HepG2 (cell line): ENCODE data around the gene ADGRG6. TPM values are rescaled to one million over a fixed set of nuclear protein-coding genes. Genes with fewer than 3 reads are reported as not detected.

Source experiments
- CCAR2 ChIP-seq: fragments of 200-400 bp; formaldehyde crosslinking; optimal IDR thresholded peaks from 2 replicates; pipeline ENCODE3; 2018; ENCODE audit warnings: low read depth, mild to moderate bottlenecking, low read length, moderate library complexity
- CREM ChIP-seq, 2 experiments: sonication (generic) in 1 of 2; formaldehyde crosslinking in 1 of 2; IDR thresholded peaks; 2 replicates each; pipeline versions ENCODE4 v1.4.0 to v1.6.1; 2016 to 2020; ENCODE audit warnings: antibody characterized with exemption in 1 of 2, mild to moderate bottlenecking in 1 of 2, missing genetic modification reagents in 1 of 2
- GATAD1 ChIP-seq: IDR thresholded peaks from 2 replicates; pipeline ENCODE4 v1.6.1; 2016; ENCODE audit warnings: missing genetic modification reagents, missing compliant biosample characterization
- HNRNPLL ChIP-seq: fragments of 200-400 bp; formaldehyde crosslinking; IDR thresholded peaks from 2 replicates; pipeline ENCODE4 v1.6.1; 2017; ENCODE audit warnings: mild to moderate bottlenecking, low read depth, low read length; ENCODE audit not compliant: poor library complexity, severe bottlenecking
- KLF11 ChIP-seq: IDR thresholded peaks from 2 replicates; pipeline ENCODE4 v1.6.1; 2016; ENCODE audit warnings: missing compliant biosample characterization
- RBFOX2 ChIP-seq: fragments of 200-400 bp; formaldehyde crosslinking; IDR thresholded peaks from 2 replicates; pipeline ENCODE4 v1.6.1; 2017; ENCODE audit warnings: low read depth, mild to moderate bottlenecking, low read length
- RBM22 ChIP-seq: fragments of 200-400 bp; formaldehyde crosslinking; optimal IDR thresholded peaks from 2 replicates; pipeline ENCODE3; 2017; ENCODE audit warnings: mild to moderate bottlenecking, low read length, moderate library complexity
- SKI ChIP-seq: fragments of 450-650 bp; IDR thresholded peaks from one replicate; pipeline ENCODE4 v1.6.1; 2018; ENCODE audit warnings: mild to moderate bottlenecking; ENCODE audit not compliant: partially characterized antibody
- SNRNP70 ChIP-seq: fragments of 200-400 bp; formaldehyde crosslinking; IDR thresholded peaks from 2 replicates; pipeline ENCODE4 v1.6.1; 2017; ENCODE audit warnings: mild to moderate bottlenecking, low read depth, low read length, moderate library complexity
- SP2 ChIP-seq: sonication (generic); formaldehyde crosslinking; IDR thresholded peaks from 2 replicates; pipeline ENCODE4 v1.5.1; 2020; ENCODE audit warnings: mild to moderate bottlenecking, missing genetic modification reagents
- WIZ ChIP-seq: sonication (generic); formaldehyde crosslinking; IDR thresholded peaks from 2 replicates; pipeline ENCODE4 v1.5.1; 2020; ENCODE audit warnings: mild to moderate bottlenecking, missing genetic modification reagents
- ZBTB21 ChIP-seq: sonication (generic); formaldehyde crosslinking; IDR thresholded peaks from 2 replicates; pipeline ENCODE4 v1.4.0; 2020; ENCODE audit warnings: missing genetic modification reagents
- ZNF235 ChIP-seq: sonication (generic); formaldehyde crosslinking; IDR thresholded peaks from 2 replicates; pipeline ENCODE4 v1.8.1; 2023; ENCODE audit warnings: mild to moderate bottlenecking, missing genetic modification reagents, borderline replicate concordance
- ZNF335 ChIP-seq: sonication (generic); formaldehyde crosslinking; IDR thresholded peaks from 2 replicates; pipeline ENCODE4 v1.4.0; 2020; ENCODE audit warnings: missing genetic modification reagents
- ZNF605 ChIP-seq: sonication (generic); formaldehyde crosslinking; IDR thresholded peaks from 2 replicates; pipeline ENCODE4 v1.8.0; 2022; ENCODE audit warnings: mild to moderate bottlenecking, missing genetic modification reagents
- ZNF7 ChIP-seq: IDR thresholded peaks from 2 replicates; pipeline ENCODE4 v1.6.1; 2016; ENCODE audit warnings: missing biosample characterization, missing genetic modification reagents
- polyA plus RNA-seq, 8 experiments: library from polyadenylated mRNA; depleted of rRNA in 3 of 8; stranded (reverse) in 7 of 8; unstranded in 1 of 8; fragments of >200 nt; fragmentation: Illumina TruSeq in 4 of 8; extraction: Trizol in 4 of 8; gene quantifications; 2 replicates each; pipeline versions ENCODE4 v1.2.1 to v1.2.3, GENCODE V29; 2011 to 2016; ENCODE audit warnings: low read depth in 4 of 8, missing spikeins in 1 of 8, mixed read lengths in 1 of 8; ENCODE audit not compliant: insufficient read depth in 1 of 8
- total RNA-seq, 5 experiments: library from RNA; depleted of rRNA; stranded (reverse); fragments of >200 nt; fragmentation: Illumina TruSeq; extraction: Trizol; gene quantifications; 2 replicates each; pipeline ENCODE4 v1.2.3, GENCODE V29; 2016; ENCODE audit warnings: low read depth in 1 of 5
- TF ChIP-seq, protein P1 (sequence below): IDR thresholded peaks from 2 replicates; pipeline ENCODE4 v1.6.1; 2016; ENCODE audit warnings: low read depth
- TF ChIP-seq, protein P2 (sequence below): sonication (generic); formaldehyde crosslinking; IDR thresholded peaks from 2 replicates; pipeline ENCODE4 v1.8.1; 2022; ENCODE audit warnings: low read depth, mild to moderate bottlenecking, missing genetic modification reagents
- TF ChIP-seq, protein P3 (sequence below): IDR thresholded peaks from 2 replicates; pipeline ENCODE4 v1.6.1; 2016; ENCODE audit warnings: low read depth, control low read depth

The ADGRG6 gene
- total and polyA plus RNA-seq, 2 of the 13 experiments (the other 11 are each of a cell fraction or from before 2014, with no cell fraction given) = 129 to 249 TPM

DNA sequence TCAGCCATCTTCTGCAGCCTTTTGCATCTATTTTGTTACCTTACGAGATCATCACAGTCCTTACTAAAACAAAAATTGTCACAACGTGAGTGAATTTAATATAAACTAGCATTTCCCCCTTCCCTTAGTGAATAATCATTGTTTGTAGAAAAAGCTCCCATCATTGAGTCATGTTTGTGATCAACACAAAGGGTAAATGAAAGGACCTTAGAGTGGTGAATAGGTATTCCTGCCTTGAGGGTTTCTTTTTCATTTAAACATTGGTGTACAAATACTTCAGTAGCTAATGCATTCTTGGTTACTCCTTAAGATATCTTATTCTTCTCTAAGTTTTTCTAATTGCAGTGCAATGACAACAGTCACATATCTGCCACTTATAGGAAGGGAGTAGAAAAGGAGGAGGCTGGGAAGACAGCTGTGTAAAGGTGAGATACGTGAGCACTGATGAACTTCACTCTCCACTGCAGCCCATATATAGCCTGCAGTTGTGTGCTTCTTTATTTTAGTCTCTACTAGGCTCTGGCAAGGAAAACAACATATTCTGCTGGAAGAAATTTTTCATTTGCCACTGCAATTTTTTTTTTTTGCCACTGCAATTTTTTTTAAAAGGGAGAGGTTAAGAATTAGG, 27.8 kb downstream of the ADGRG6 start (continued):
- TF ChIP-seq ZBTB21 (CRISPR knock-in tag) (no peak), ZNF335 (CRISPR knock-in tag) (no peak), SKI (no peak), ZNF235 (CRISPR knock-in tag) (no peak), CCAR2 (no peak), GATAD1 (CRISPR knock-in tag) (no peak), CREM (IDR thresholded peaks at IDR 0.05) (0 out of 2 replicates have a peak, but pooled peaks have one; percentile 3), CREM (CRISPR knock-in tag; IDR thresholded peaks at IDR 0.05) (no peak), SP2 (CRISPR knock-in tag) (no peak), ZNF7 (CRISPR knock-in tag) (peak; percentile 77; the same call in 1 of the 2 replicates), HNRNPLL (no peak), ZNF605 (no peak), SNRNP70 (no peak), WIZ (CRISPR knock-in tag) (no peak), RBFOX2 (0 out of 2 replicates have a peak, but pooled peaks have one; percentile 5), RBM22 (peak; percentile 72), KLF11 (CRISPR knock-in tag) (no peak)
- TF ChIP-seq, protein P1, sequence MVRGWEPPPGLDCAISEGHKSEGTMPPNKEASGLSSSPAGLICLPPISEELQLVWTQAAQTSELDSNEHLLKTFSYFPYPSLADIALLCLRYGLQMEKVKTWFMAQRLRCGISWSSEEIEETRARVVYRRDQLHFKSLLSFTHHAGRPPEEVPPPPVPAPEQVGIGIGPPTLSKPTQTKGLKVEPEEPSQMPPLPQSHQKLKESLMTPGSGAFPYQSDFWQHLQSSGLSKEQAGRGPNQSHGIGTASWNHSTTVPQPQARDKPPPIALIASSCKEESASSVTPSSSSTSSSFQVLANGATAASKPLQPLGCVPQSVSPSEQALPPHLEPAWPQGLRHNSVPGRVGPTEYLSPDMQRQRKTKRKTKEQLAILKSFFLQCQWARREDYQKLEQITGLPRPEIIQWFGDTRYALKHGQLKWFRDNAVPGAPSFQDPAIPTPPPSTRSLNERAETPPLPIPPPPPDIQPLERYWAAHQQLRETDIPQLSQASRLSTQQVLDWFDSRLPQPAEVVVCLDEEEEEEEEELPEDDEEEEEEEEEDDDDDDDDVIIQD (CRISPR knock-in tag) = no peak
- TF ChIP-seq, protein P2, sequence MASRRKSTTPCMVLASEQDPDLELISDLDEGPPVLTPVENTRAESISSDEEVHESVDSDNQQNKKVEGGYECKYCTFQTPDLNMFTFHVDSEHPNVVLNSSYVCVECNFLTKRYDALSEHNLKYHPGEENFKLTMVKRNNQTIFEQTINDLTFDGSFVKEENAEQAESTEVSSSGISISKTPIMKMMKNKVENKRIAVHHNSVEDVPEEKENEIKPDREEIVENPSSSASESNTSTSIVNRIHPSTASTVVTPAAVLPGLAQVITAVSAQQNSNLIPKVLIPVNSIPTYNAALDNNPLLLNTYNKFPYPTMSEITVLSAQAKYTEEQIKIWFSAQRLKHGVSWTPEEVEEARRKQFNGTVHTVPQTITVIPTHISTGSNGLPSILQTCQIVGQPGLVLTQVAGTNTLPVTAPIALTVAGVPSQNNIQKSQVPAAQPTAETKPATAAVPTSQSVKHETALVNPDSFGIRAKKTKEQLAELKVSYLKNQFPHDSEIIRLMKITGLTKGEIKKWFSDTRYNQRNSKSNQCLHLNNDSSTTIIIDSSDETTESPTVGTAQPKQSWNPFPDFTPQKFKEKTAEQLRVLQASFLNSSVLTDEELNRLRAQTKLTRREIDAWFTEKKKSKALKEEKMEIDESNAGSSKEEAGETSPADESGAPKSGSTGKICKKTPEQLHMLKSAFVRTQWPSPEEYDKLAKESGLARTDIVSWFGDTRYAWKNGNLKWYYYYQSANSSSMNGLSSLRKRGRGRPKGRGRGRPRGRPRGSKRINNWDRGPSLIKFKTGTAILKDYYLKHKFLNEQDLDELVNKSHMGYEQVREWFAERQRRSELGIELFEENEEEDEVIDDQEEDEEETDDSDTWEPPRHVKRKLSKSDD (CRISPR knock-in tag) = no peak
- TF ChIP-seq, protein P3, sequence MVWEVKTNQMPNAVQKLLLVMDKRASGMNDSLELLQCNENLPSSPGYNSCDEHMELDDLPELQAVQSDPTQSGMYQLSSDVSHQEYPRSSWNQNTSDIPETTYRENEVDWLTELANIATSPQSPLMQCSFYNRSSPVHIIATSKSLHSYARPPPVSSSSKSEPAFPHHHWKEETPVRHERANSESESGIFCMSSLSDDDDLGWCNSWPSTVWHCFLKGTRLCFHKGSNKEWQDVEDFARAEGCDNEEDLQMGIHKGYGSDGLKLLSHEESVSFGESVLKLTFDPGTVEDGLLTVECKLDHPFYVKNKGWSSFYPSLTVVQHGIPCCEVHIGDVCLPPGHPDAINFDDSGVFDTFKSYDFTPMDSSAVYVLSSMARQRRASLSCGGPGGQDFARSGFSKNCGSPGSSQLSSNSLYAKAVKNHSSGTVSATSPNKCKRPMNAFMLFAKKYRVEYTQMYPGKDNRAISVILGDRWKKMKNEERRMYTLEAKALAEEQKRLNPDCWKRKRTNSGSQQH = no peak
- TF ChIP-seq, all 625 proteins: peak for 8
